HCT116 (cell line): ENCODE results near the gene TRAK1. TPM values are rescaled to one million over a fixed set of nuclear protein-coding genes. Genes with fewer than 3 reads are reported as not detected.

Experiments used
- ATAC-seq: fragments of 200-7000 bp; cut with Tn5 transposase; 2 replicates; pipeline ENCODE4 v1.9.1; 2020; ENCODE audit warnings: mild to moderate bottlenecking, moderate library complexity
- Bru-seq: library from RNA; stranded (reverse); fragments of 400-500 nt; gene quantifications from one replicate; lab custom pipeline; 2021; lab: Mats Ljungman, UMichigan
- BruChase-seq, 2 experiments: library from RNA; stranded (reverse); fragments of 400-500 nt; gene quantifications; one replicate each; lab custom pipeline; 2021; lab: Mats Ljungman, UMichigan
- BruUV-seq: library from RNA; stranded (reverse); fragments of 400-500 nt; replicated peaks from 2 replicates; lab custom pipeline; 2021; lab: Mats Ljungman, UMichigan
- CTCF ChIA-PET: fragments of 300-600 bp; sonication (Branson Sonifier 250); formaldehyde crosslinking; loops from one replicate; lab custom pipeline; 2021; ENCODE audit warnings: antibody characterized with exemption; lab: Charles Lee
- POLR2A ChIA-PET: fragments of 300-600, 350-600 bp; sonication (Branson Sonifier 250); formaldehyde crosslinking; loops from one replicate; lab custom pipeline; 2021; ENCODE audit warnings: antibody characterized with exemption; lab: Charles Lee
- RAD21 ChIA-PET, 2 experiments: fragments of 300-600 bp; sonication (Branson Sonifier 250); formaldehyde crosslinking; loops; one replicate each; lab custom pipeline; 2023; ENCODE audit warnings: low total read pairs in 2 of 2; ENCODE audit not compliant: uncharacterized antibody in 2 of 2, unreplicated experiment in 2 of 2, low non-redundant PET in 1 of 2; lab: Charles Lee
- DNase-seq: peaks from one replicate; pipeline ENCODE4 v3.0.0-alpha.2; 2010; ENCODE audit warnings: low read depth, low spot score
- H2AFZ ChIP-seq: fragments of 200-600 bp; shearing (Covaris generic), sonication (generic); 2 replicates; pipeline ENCODE4 v1.6.1; 2017; ENCODE audit warnings: low read depth, mixed run types, mixed read lengths, antibody characterized with exemption, low read length; ENCODE audit not compliant: poor library complexity, severe bottlenecking
- H3K27ac ChIP-seq: 2 replicates; pipeline ENCODE4 v1.5.1; 2012; ENCODE audit warnings: low read depth, low read length
- H3K27me3 ChIP-seq: fragments of 200-600 bp; sonication (generic); 2 replicates; pipeline ENCODE4 v1.6.1; 2016; ENCODE audit warnings: mixed run types, low read length, mixed read lengths; ENCODE audit not compliant: insufficient read depth
- H3K36me3 ChIP-seq, 2 experiments: fragments of 200-500 bp in 1 of 2; fragments of 200-600 bp in 1 of 2; sonication (Bioruptor generic) in 1 of 2; sonication (generic) in 1 of 2; 2 replicates each; pipeline versions ENCODE4 v1.5.1 to v1.6.1; 2014 to 2016; ENCODE audit warnings: low read length in 2 of 2, inconsistent platforms in 1 of 2, mixed read lengths in 1 of 2, mixed run types in 1 of 2; ENCODE audit not compliant: insufficient read depth in 2 of 2, control insufficient read depth in 1 of 2
- H3K4me1 ChIP-seq, 2 experiments: fragments of 200-600 bp in 1 of 2; sonication (generic) in 1 of 2; 2 replicates each; pipeline versions ENCODE4 v1.5.1 to v1.6.1; 2012 to 2017; ENCODE audit warnings: low read length in 2 of 2, inconsistent platforms in 1 of 2, mild to moderate bottlenecking in 1 of 2, mixed read lengths in 1 of 2, mixed run types in 1 of 2, moderate library complexity in 1 of 2; ENCODE audit not compliant: insufficient read depth in 2 of 2, control insufficient read depth in 1 of 2
- H3K4me2 ChIP-seq: fragments of 200-600 bp; sonication (generic); 2 replicates; pipeline ENCODE4 v1.6.1; 2017; ENCODE audit warnings: mixed run types, low read length, mixed read lengths
- H3K4me3 ChIP-seq, 2 experiments: fragments of 200-600 bp in 1 of 2; sonication (generic) in 1 of 2; replicated peaks in 1 of 2; 2 replicates each; pipeline ENCODE4 v1.5.1; 2011 to 2016; ENCODE audit warnings: low read length in 2 of 2, control low read depth in 1 of 2, low read depth in 1 of 2, mild to moderate bottlenecking in 1 of 2, mixed read lengths in 1 of 2, mixed run types in 1 of 2
- H3K79me2 ChIP-seq: fragments of 200-600 bp; sonication (generic); 2 replicates; pipeline ENCODE4 v1.6.1; 2017; ENCODE audit warnings: mild to moderate bottlenecking, mixed run types, low read length, moderate library complexity, mixed read lengths; ENCODE audit not compliant: insufficient read depth
- H3K9ac ChIP-seq: fragments of 200-600 bp; sonication (generic); 2 replicates; pipeline ENCODE4 v1.6.1; 2016; ENCODE audit warnings: low read length, mixed read lengths
- H3K9me2 ChIP-seq: fragments of 200-600 bp; sonication (generic), shearing (Covaris generic); 2 replicates; pipeline ENCODE4 v1.6.1; 2017; ENCODE audit warnings: mixed run types, mild to moderate bottlenecking, moderate library complexity; ENCODE audit not compliant: insufficient read depth
- H3K9me3 ChIP-seq, 2 experiments: fragments of 200-500 bp in 1 of 2; fragments of 200-600 bp in 1 of 2; sonication (Bioruptor generic) in 1 of 2; sonication (generic) in 1 of 2; 2 replicates each; pipeline ENCODE4 v1.6.1; 2014 to 2017; ENCODE audit warnings: low read length in 2 of 2, mixed read lengths in 2 of 2, inconsistent platforms in 1 of 2, low read depth in 1 of 2, mild to moderate bottlenecking in 1 of 2, mixed run types in 1 of 2, moderate library complexity in 1 of 2; ENCODE audit not compliant: control insufficient read depth in 1 of 2, insufficient read depth in 1 of 2
- H4K20me1 ChIP-seq: fragments of 200-600 bp; sonication (generic), shearing (Covaris generic); 2 replicates; pipeline ENCODE4 v1.6.1; 2017; ENCODE audit warnings: mixed run types, mild to moderate bottlenecking, moderate library complexity; ENCODE audit not compliant: insufficient read depth
- ELF1 ChIP-seq: IDR thresholded peaks from 2 replicates; pipeline ENCODE4 v1.6.1; 2012; ENCODE audit warnings: low read depth, borderline replicate concordance
- EZH2phosphoT487 ChIP-seq: fragments of 200-600 bp; IDR thresholded peaks from 2 replicates; pipeline ENCODE4 v1.6.1; 2018; ENCODE audit warnings: antibody characterized with exemption, borderline replicate concordance
- FOSL1 ChIP-seq: IDR thresholded peaks from 2 replicates; pipeline ENCODE4 v1.6.1; 2012; ENCODE audit warnings: low read depth
- JUND ChIP-seq: IDR thresholded peaks from 2 replicates; pipeline ENCODE4 v1.6.1; 2012
- POLR2A ChIP-seq: IDR thresholded peaks from 2 replicates; pipeline ENCODE4 v1.7.0; 2011; ENCODE audit warnings: borderline replicate concordance; ENCODE audit not compliant: insufficient read depth, insufficient read length; ENCODE audit errors: extremely low read depth
- YY1 ChIP-seq: IDR thresholded peaks from 2 replicates; pipeline ENCODE4 v1.6.1; 2011; ENCODE audit warnings: low read length, low read depth, moderate library complexity, mild to moderate bottlenecking; ENCODE audit not compliant: insufficient replicate concordance; ENCODE audit errors: extremely low read depth
- ZNF274 ChIP-seq: fragments of 200-500 bp; sonication (Bioruptor generic); IDR thresholded peaks from 2 replicates; pipeline ENCODE4 v1.6.1; 2014; ENCODE audit warnings: mild to moderate bottlenecking, low read depth, low read length, inconsistent platforms
- intact Hi-C: fragments of 100-400 bp; cut with micrococcal nuclease; formaldehyde crosslinking; loops from 2 replicates; pipeline ENCODE4 v1.10.0; 2022
- long read RNA-seq: library from polyadenylated mRNA; unstranded; transcript quantifications from one replicate; pipeline ENCODE4 v2.0.0, GENCODE V29; 2021; ENCODE audit not compliant: unreplicated experiment
- polyA plus RNA-seq: library from polyadenylated mRNA; unstranded; fragments of >200 nt; gene quantifications from 2 replicates; pipeline ENCODE4 v1.2.1, GENCODE V29; 2012; ENCODE audit warnings: missing spikeins
- total RNA-seq: library from RNA; stranded (reverse); gene quantifications from one replicate; pipeline ENCODE4 v1.2.1, GENCODE V29; 2021; ENCODE audit not compliant: unreplicated experiment
- TF ChIP-seq, protein P1 (sequence below): IDR thresholded peaks from 2 replicates; pipeline ENCODE4 v1.6.1; 2012
- TF ChIP-seq, protein P2 (sequence below), 3 experiments: fragments of 200-600 bp in 1 of 3; sonication (generic) in 1 of 3; IDR thresholded peaks in 2 of 3; conservative IDR thresholded peaks in 1 of 3; 2 replicates each; pipeline ENCODE4 v1.5.1; 2012 to 2017; ENCODE audit warnings: low read depth in 2 of 3, low read length in 2 of 3, antibody characterized with exemption in 1 of 3, borderline replicate concordance in 1 of 3, control low read depth in 1 of 3, mild to moderate bottlenecking in 1 of 3, mixed read lengths in 1 of 3, mixed run types in 1 of 3, moderate library complexity in 1 of 3; ENCODE audit not compliant: insufficient read depth in 1 of 3
- TF ChIP-seq, protein P3 (sequence below): IDR thresholded peaks from 2 replicates; pipeline ENCODE4 v1.6.1; 2012

The TRAK1 gene, protein sequence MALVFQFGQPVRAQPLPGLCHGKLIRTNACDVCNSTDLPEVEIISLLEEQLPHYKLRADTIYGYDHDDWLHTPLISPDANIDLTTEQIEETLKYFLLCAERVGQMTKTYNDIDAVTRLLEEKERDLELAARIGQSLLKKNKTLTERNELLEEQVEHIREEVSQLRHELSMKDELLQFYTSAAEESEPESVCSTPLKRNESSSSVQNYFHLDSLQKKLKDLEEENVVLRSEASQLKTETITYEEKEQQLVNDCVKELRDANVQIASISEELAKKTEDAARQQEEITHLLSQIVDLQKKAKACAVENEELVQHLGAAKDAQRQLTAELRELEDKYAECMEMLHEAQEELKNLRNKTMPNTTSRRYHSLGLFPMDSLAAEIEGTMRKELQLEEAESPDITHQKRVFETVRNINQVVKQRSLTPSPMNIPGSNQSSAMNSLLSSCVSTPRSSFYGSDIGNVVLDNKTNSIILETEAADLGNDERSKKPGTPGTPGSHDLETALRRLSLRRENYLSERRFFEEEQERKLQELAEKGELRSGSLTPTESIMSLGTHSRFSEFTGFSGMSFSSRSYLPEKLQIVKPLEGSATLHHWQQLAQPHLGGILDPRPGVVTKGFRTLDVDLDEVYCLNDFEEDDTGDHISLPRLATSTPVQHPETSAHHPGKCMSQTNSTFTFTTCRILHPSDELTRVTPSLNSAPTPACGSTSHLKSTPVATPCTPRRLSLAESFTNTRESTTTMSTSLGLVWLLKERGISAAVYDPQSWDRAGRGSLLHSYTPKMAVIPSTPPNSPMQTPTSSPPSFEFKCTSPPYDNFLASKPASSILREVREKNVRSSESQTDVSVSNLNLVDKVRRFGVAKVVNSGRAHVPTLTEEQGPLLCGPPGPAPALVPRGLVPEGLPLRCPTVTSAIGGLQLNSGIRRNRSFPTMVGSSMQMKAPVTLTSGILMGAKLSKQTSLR
- total RNA-seq = 25.9 TPM
- 16.2 and 17.2 TPM in 2 replicates for polyA plus RNA-seq
- Bru-seq, nascent RNA = percentile 77 among the genes with signal in this experiment
- percentile 74 among the genes with signal in this experiment for BruChase-seq, experiment 1, labeled RNA remaining after a 6-hour chase
- percentile 72 among the genes with signal in this experiment for BruChase-seq, experiment 2, labeled RNA remaining after a 2-hour chase
- long read RNA-seq, full-length matches to known transcripts = 3 of 69 reads
- long read RNA-seq, partial matches to known transcripts = 57 of 69 reads
- long read RNA-seq, other reads (novel, unspliced or antisense) = 9 of 69 reads

DNA sequence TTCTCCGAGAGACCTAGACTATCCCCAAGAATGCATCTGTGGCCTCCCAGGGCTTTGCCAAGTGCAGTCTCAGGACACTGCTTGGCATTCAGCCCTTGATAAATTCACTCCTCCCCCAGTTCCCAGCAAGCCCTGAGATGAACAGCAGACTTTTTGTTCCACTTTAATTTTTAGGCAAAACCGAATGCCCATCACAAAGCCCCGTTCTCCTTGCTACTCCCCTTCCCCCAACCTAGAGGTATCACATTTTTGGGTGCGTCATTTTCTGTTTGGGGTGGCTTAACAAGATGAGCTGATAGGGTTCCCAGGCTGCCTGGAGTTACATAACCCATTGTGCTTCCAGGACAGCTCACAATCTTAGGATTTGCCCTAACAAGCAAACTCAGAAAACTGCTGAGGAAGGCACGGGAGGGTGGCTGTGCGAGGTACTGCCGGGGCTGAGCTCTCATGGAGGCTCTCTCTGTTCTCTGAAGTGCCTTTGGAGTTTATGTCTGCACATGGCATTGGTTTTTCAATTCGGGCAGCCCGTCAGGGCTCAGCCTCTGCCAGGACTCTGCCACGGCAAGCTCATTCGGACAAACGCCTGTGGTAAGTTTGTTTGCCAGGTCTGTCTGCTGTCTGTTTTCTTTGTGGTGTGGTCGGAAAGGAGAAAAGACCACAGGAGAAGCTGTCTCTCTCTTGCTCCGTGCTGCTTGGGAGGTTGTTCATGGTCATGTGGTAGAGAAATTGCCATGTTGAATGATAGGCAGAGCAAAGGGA, at the start of gene TRAK1:
TRAK1 (plus strand) TSS at position 385 of the 759 bp plus-strand sequence; CDS start at position 498, 113 bp downstream.
- no TSS peak for BruUV-seq
- ChIA-PET POLR2A (no interaction called here), CTCF (no interaction called here), RAD21 (interaction anchor here in 1 of 2 experiments (0.6 kb wide), 1 partner anchor 85 kb away, joined by 6 read pairs; no protein-coding TSS in a partner anchor)
- Histone ChIP-seq H3K27me3 (no peaks in the 10 kb centered on the region), H2AFZ (no peak within 1 kb of the TSS), H3K9me3 (no peaks in the 10 kb centered on the region), H3K9me2 (no peaks in the 10 kb centered on the region), H3K4me1 (peaks cover 4 to 6% of the 10 kb centered on the region in 2 experiments), H3K27ac (no peak within 1 kb of the TSS), H4K20me1 (no peaks in the 10 kb centered on the region), H3K36me3 (no peaks in the 10 kb centered on the region; a peak in 2 of 4 replicates), H3K79me2 (no peaks in the 10 kb centered on the region), H3K9ac (no peak within 1 kb of the TSS), H3K4me3 (no peak within 1 kb of the TSS), H3K4me2 (no peak within 1 kb of the TSS)
- DNase-seq (no peak), ATAC-seq (no peak)
- TF ChIP-seq YY1 (no peak), ZNF274 (no peak), JUND (no peak), FOSL1 (no peak), POLR2A (no peak), ELF1 (no peak), EZH2phosphoT487 (no peak)
- TF ChIP-seq, protein P1, sequence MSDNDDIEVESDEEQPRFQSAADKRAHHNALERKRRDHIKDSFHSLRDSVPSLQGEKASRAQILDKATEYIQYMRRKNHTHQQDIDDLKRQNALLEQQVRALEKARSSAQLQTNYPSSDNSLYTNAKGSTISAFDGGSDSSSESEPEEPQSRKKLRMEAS = no peak
- TF ChIP-seq, protein P2, sequence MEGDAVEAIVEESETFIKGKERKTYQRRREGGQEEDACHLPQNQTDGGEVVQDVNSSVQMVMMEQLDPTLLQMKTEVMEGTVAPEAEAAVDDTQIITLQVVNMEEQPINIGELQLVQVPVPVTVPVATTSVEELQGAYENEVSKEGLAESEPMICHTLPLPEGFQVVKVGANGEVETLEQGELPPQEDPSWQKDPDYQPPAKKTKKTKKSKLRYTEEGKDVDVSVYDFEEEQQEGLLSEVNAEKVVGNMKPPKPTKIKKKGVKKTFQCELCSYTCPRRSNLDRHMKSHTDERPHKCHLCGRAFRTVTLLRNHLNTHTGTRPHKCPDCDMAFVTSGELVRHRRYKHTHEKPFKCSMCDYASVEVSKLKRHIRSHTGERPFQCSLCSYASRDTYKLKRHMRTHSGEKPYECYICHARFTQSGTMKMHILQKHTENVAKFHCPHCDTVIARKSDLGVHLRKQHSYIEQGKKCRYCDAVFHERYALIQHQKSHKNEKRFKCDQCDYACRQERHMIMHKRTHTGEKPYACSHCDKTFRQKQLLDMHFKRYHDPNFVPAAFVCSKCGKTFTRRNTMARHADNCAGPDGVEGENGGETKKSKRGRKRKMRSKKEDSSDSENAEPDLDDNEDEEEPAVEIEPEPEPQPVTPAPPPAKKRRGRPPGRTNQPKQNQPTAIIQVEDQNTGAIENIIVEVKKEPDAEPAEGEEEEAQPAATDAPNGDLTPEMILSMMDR (IDR thresholded peaks at IDR 0.05 in 2 of 3, conservative IDR thresholded peaks at IDR 0.05 in 1 of 3; ENCODE audit: borderline replicate concordance in 1 of 3, insufficient read depth in 1 of 3, low read depth in 2 of 3, low read length in 2 of 3) = no peak
- TF ChIP-seq, protein P3, sequence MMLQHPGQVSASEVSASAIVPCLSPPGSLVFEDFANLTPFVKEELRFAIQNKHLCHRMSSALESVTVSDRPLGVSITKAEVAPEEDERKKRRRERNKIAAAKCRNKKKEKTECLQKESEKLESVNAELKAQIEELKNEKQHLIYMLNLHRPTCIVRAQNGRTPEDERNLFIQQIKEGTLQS = no peak
- intact Hi-C loops = loop anchor here (10.0 kb wide), 1 partner anchor 376 kb away; no protein-coding TSS in a partner anchor
